ENCODE measurements around the gene PGAP6. TPM values are rescaled to one million over a fixed set of nuclear protein-coding genes. Genes with fewer than 3 reads are reported as not detected.

Gene PGAP6
- total and polyA plus RNA-seq, 2 of the 13 experiments (the other 11 are each of a cell fraction or from before 2014, with no cell fraction given) = 52.7 to 136 TPM

DNA sequence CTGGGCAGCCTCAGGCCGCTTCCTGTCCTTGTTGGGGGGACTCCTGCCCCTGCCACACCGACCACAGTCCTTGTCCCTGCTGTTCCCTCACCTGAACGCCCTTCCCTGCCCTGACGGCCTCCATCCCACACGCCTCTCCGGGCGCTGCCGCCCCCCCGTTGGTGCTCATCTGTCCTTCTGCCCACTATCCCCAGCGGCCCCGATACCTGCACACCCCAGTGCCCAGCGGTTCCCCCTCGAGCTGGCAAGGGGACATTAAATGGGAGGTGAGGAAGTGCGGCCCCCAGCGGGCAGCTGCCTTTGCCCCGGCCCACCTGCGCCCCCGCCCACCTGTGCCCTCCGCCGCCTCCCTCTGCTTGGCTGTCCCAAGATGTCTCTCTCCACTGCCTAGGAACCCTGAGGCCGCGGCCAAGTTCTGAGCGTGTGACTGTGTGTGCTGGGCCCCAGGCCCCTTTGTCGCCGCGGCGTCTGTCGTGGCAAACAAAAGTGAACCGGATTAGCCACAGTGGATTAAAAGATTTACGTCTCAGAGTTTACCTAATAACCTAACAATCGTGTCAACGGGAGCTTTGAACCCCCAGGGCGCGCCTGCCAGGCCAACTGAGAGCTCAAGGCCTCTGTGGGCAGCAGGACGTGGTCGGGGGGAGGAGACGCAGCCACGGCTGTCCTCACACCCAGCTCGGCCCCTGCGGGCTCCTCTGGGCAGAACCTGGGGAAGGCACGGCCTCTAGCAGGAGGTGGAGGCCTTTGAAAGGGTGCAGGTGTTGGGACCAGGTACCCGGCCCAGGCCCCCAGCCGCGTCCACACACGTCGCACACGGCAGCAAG lies 21.7 kb downstream of the PGAP6 start (continued):
- TF ChIP-seq, protein P1, sequence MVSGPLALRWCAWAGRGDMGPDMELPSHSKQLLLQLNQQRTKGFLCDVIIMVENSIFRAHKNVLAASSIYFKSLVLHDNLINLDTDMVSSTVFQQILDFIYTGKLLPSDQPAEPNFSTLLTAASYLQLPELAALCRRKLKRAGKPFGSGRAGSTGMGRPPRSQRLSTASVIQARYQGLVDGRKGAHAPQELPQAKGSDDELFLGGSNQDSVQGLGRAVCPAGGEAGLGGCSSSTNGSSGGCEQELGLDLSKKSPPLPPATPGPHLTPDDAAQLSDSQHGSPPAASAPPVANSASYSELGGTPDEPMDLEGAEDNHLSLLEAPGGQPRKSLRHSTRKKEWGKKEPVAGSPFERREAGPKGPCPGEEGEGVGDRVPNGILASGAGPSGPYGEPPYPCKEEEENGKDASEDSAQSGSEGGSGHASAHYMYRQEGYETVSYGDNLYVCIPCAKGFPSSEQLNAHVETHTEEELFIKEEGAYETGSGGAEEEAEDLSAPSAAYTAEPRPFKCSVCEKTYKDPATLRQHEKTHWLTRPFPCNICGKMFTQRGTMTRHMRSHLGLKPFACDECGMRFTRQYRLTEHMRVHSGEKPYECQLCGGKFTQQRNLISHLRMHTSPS (CRISPR knock-in tag; IDR thresholded peaks at IDR 0.05; ENCODE audit: low read depth) = peak; percentile 50; the same call in 1 of the 2 replicates
- TF ChIP-seq ZIK1 (CRISPR knock-in tag; IDR thresholded peaks at IDR 0.05; ENCODE audit: borderline replicate concordance, low read depth) = no peak
- TF ChIP-seq ZNF556 (CRISPR knock-in tag; IDR thresholded peaks at IDR 0.05; ENCODE audit: borderline replicate concordance) = 0 out of 2 replicates have a peak, but pooled peaks have one; percentile 19
- no peak for TF ChIP-seq ATF7-NPFF (CRISPR knock-in tag; IDR thresholded peaks at IDR 0.05; ENCODE audit: low read depth)
- TF ChIP-seq, protein P2, sequence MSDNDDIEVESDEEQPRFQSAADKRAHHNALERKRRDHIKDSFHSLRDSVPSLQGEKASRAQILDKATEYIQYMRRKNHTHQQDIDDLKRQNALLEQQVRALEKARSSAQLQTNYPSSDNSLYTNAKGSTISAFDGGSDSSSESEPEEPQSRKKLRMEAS (IDR thresholded peaks at IDR 0.05) = peak; percentile 53
- TF ChIP-seq, protein P3, sequence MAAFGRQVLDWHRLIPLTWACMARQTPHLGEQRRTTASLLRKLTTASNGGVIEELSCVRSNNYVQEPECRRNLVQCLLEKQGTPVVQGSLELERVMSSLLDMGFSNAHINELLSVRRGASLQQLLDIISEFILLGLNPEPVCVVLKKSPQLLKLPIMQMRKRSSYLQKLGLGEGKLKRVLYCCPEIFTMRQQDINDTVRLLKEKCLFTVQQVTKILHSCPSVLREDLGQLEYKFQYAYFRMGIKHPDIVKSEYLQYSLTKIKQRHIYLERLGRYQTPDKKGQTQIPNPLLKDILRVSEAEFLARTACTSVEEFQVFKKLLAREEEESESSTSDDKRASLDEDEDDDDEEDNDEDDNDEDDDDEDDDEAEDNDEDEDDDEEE (CRISPR knock-in tag; IDR thresholded peaks at IDR 0.05) = peak; percentile 76; the same call in 1 of the 2 replicates
- no peak for TF ChIP-seq KLF13 (CRISPR knock-in tag; IDR thresholded peaks at IDR 0.05)
- no peak for TF ChIP-seq RELA (CRISPR knock-in tag; IDR thresholded peaks at IDR 0.05)
- TF ChIP-seq, protein P4, sequence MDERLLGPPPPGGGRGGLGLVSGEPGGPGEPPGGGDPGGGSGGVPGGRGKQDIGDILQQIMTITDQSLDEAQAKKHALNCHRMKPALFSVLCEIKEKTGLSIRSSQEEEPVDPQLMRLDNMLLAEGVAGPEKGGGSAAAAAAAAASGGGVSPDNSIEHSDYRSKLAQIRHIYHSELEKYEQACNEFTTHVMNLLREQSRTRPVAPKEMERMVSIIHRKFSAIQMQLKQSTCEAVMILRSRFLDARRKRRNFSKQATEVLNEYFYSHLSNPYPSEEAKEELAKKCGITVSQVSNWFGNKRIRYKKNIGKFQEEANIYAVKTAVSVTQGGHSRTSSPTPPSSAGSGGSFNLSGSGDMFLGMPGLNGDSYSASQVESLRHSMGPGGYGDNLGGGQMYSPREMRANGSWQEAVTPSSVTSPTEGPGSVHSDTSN (CRISPR knock-in tag; IDR thresholded peaks at IDR 0.05) = no peak
- TF ChIP-seq, protein P5, sequence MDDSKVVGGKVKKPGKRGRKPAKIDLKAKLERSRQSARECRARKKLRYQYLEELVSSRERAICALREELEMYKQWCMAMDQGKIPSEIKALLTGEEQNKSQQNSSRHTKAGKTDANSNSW (CRISPR knock-in tag; IDR thresholded peaks at IDR 0.05; ENCODE audit: borderline replicate concordance) = no peak
- TF ChIP-seq, protein P6, sequence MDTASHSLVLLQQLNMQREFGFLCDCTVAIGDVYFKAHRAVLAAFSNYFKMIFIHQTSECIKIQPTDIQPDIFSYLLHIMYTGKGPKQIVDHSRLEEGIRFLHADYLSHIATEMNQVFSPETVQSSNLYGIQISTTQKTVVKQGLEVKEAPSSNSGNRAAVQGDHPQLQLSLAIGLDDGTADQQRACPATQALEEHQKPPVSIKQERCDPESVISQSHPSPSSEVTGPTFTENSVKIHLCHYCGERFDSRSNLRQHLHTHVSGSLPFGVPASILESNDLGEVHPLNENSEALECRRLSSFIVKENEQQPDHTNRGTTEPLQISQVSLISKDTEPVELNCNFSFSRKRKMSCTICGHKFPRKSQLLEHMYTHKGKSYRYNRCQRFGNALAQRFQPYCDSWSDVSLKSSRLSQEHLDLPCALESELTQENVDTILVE (CRISPR knock-in tag; IDR thresholded peaks at IDR 0.05) = no peak
- TF ChIP-seq CENPX (CRISPR knock-in tag; IDR thresholded peaks at IDR 0.05) = no peak
- TF ChIP-seq, protein P7, sequence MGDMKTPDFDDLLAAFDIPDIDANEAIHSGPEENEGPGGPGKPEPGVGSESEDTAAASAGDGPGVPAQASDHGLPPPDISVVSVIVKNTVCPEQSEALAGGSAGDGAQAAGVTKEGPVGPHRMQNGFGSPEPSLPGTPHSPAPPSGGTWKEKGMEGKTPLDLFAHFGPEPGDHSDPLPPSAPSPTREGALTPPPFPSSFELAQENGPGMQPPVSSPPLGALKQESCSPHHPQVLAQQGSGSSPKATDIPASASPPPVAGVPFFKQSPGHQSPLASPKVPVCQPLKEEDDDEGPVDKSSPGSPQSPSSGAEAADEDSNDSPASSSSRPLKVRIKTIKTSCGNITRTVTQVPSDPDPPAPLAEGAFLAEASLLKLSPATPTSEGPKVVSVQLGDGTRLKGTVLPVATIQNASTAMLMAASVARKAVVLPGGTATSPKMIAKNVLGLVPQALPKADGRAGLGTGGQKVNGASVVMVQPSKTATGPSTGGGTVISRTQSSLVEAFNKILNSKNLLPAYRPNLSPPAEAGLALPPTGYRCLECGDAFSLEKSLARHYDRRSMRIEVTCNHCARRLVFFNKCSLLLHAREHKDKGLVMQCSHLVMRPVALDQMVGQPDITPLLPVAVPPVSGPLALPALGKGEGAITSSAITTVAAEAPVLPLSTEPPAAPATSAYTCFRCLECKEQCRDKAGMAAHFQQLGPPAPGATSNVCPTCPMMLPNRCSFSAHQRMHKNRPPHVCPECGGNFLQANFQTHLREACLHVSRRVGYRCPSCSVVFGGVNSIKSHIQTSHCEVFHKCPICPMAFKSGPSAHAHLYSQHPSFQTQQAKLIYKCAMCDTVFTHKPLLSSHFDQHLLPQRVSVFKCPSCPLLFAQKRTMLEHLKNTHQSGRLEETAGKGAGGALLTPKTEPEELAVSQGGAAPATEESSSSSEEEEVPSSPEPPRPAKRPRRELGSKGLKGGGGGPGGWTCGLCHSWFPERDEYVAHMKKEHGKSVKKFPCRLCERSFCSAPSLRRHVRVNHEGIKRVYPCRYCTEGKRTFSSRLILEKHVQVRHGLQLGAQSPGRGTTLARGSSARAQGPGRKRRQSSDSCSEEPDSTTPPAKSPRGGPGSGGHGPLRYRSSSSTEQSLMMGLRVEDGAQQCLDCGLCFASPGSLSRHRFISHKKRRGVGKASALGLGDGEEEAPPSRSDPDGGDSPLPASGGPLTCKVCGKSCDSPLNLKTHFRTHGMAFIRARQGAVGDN (CRISPR knock-in tag; IDR thresholded peaks at IDR 0.05) = peak; percentile 92
- 0 out of 2 replicates have a peak, but pooled peaks have one; percentile 24 for TF ChIP-seq KDM3A (CRISPR knock-in tag; IDR thresholded peaks at IDR 0.05; ENCODE audit: low read depth)
- TF ChIP-seq, protein P8, sequence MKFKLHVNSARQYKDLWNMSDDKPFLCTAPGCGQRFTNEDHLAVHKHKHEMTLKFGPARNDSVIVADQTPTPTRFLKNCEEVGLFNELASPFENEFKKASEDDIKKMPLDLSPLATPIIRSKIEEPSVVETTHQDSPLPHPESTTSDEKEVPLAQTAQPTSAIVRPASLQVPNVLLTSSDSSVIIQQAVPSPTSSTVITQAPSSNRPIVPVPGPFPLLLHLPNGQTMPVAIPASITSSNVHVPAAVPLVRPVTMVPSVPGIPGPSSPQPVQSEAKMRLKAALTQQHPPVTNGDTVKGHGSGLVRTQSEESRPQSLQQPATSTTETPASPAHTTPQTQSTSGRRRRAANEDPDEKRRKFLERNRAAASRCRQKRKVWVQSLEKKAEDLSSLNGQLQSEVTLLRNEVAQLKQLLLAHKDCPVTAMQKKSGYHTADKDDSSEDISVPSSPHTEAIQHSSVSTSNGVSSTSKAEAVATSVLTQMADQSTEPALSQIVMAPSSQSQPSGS (CRISPR knock-in tag; IDR thresholded peaks at IDR 0.05) = no peak
